Upper lobe of right lung (tissue), 1 donor: ENCODE measurements around the gene FAM114A1. TPM values are rescaled to one million over a fixed set of nuclear protein-coding genes. Genes with fewer than 3 reads are reported as not detected.

Source experiments
- ATAC-seq: fragments of 200-7000 bp; cut with Tn5 transposase; one replicate; pipeline ENCODE4 v1.9.1; 2020; ENCODE audit warnings: mild to moderate bottlenecking, moderate library complexity
- DNase-seq: peaks from one replicate; pipeline ENCODE4 v3.0.0-alpha.2; 2020
- H3K27ac ChIP-seq: fragments of 200-600 bp; one replicate; pipeline ENCODE4 v1.8.0; 2022
- H3K27me3 ChIP-seq: fragments of 200-600 bp; one replicate; pipeline ENCODE4 v1.8.0; 2022; ENCODE audit warnings: mild to moderate bottlenecking
- H3K36me3 ChIP-seq: fragments of 200-600 bp; one replicate; pipeline ENCODE4 v1.8.0; 2022
- H3K4me1 ChIP-seq: fragments of 200-600 bp; one replicate; pipeline ENCODE4 v1.8.0; 2022
- H3K4me3 ChIP-seq: fragments of 200-600 bp; one replicate; pipeline ENCODE4 v1.8.0; 2022; ENCODE audit warnings: mild to moderate bottlenecking
- H3K9me3 ChIP-seq: fragments of 200-600 bp; one replicate; pipeline ENCODE4 v1.8.0; 2022
- intact Hi-C: fragments of 100-400 bp; cut with DNase I; formaldehyde crosslinking; loops from one replicate; pipeline ENCODE4 v1.11.0; 2022
- total RNA-seq: library from RNA; stranded (reverse); fragmentation: NEBNext Ultra II Directional; extraction: Animal tissue kit (Norgen Biotek cat#: 25700); gene quantifications from one replicate; pipeline ENCODE4 v1.2.1, GENCODE V29; 2021
- TF ChIP-seq, protein P1 (sequence below): fragments of 200-600 bp; IDR thresholded peaks from one replicate; pipeline ENCODE4 v1.8.0; 2022; ENCODE audit warnings: antibody characterized with exemption
- donor health status: DM: no; HTN: yes; CAD: no; lungs with severe emphysema.

The FAM114A1 gene
- total RNA-seq, 1 donor from 2014 or later, result 39.8 TPM

DNA sequence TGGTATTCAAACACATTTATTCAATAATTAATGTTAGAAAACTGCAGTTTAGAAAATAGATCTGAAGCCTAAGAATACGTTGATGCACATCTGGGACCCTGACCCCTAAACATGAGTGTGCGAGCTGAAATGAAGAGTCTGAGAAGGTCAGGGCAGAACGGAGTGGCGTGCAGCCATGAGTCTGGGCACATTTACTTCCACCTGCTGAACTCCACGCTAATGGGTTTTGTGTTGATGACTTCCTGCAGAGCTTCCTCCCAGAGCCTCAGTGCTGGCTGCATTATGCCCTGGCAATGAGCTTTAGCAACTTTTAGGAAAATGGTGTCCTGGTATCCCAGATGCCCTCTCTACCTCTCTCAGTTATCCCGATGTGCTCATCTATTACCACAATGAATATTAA is 53.1 kb downstream of the FAM114A1 start:
- no peak for ATAC-seq
- Histone ChIP-seq H3K36me3 (peaks cover 68% of the 10 kb centered on the region), H3K27me3 (no peaks in the 10 kb centered on the region), H3K4me1 (no peaks in the 10 kb centered on the region), H3K27ac (no peak overlapping the region), H3K9me3 (no peaks in the 10 kb centered on the region), H3K4me3 (no peak overlapping the region)
- intact Hi-C loops, result no loop called here
- TF ChIP-seq, protein P1, sequence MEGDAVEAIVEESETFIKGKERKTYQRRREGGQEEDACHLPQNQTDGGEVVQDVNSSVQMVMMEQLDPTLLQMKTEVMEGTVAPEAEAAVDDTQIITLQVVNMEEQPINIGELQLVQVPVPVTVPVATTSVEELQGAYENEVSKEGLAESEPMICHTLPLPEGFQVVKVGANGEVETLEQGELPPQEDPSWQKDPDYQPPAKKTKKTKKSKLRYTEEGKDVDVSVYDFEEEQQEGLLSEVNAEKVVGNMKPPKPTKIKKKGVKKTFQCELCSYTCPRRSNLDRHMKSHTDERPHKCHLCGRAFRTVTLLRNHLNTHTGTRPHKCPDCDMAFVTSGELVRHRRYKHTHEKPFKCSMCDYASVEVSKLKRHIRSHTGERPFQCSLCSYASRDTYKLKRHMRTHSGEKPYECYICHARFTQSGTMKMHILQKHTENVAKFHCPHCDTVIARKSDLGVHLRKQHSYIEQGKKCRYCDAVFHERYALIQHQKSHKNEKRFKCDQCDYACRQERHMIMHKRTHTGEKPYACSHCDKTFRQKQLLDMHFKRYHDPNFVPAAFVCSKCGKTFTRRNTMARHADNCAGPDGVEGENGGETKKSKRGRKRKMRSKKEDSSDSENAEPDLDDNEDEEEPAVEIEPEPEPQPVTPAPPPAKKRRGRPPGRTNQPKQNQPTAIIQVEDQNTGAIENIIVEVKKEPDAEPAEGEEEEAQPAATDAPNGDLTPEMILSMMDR, result no peak
- DNase-seq, result no peak

DNA sequence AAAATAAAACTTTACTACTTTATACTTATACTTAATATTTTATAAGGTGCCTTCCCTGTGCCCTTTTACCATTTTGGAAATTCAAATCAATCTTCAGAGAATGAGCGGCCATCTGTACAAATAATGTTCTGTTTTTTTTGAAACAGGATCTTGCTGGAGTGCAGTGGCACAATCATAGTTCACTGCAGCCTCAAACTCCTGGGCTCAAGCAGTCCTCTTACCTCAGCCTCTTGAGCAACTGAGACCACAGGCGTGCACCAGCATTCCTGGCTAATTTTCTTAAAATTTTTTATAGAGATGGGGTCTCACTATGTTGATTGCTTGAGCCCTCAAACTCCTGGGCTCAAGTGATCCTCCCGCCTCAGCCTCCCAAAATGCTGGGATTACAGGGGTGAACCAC is 53.5 kb downstream of the FAM114A1 start:
- Histone ChIP-seq H3K36me3 (peaks cover 67% of the 10 kb centered on the region), H3K4me3 (no peak overlapping the region), H3K4me1 (no peaks in the 10 kb centered on the region), H3K27me3 (no peaks in the 10 kb centered on the region), H3K9me3 (no peaks in the 10 kb centered on the region), H3K27ac (no peak overlapping the region)
- intact Hi-C loops, result no loop called here
- no peak for DNase-seq
- TF ChIP-seq, protein P1, result no peak
- no peak for ATAC-seq

DNA sequence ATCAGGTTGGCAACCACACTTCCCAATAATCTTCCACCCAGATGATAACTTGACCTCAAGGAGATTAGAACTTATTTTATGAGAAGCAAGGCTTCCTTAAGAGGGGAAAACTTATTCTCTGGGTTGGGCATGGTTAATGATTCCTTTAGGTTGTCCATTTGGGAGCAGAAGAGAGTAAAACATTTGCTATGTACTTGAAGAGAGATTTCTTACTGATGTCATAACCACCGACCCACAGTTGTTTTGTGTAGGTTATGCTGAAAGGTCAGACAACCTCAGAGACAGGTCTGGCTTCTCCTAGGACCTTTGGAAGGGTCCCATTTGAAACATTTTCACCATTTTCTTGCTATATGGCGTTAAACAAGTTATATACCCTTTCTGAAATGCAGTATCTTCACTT is 56.1 kb downstream of the FAM114A1 start:
- Histone ChIP-seq H3K4me3 (no peak overlapping the region), H3K27ac (no peak overlapping the region), H3K27me3 (no peaks in the 10 kb centered on the region), H3K9me3 (no peaks in the 10 kb centered on the region), H3K4me1 (no peaks in the 10 kb centered on the region), H3K36me3 (peaks cover 70% of the 10 kb centered on the region)
- ATAC-seq, result no peak
- intact Hi-C loops, result no loop called here
- TF ChIP-seq, protein P1, result no peak
- no peak for DNase-seq

DNA sequence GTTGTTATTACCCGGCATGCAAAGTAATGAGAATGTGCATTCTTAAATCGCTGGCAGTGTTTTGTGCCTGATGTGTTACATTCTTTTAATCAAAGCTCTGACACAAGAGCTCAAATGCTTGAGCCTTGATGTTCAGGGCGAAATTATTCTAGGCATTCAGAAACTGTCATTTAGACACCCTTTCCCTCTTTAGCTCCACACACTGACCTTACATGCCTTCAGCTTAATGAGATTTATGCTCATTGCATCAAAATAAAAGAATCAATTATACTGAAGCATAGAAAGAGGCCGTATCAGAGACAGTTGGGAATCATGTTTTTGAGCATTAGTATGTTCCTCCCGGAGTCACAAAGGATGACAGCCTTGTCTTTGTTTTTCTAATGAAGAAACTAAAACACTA is 56.7 kb downstream of the FAM114A1 start:
- Histone ChIP-seq H3K4me3 (no peak overlapping the region), H3K4me1 (no peaks in the 10 kb centered on the region), H3K27ac (no peak overlapping the region), H3K9me3 (no peaks in the 10 kb centered on the region), H3K27me3 (no peaks in the 10 kb centered on the region), H3K36me3 (peaks cover 70% of the 10 kb centered on the region)
- intact Hi-C loops, result no loop called here
- TF ChIP-seq, protein P1, result no peak
- DNase-seq (no peak), ATAC-seq (no peak)

DNA sequence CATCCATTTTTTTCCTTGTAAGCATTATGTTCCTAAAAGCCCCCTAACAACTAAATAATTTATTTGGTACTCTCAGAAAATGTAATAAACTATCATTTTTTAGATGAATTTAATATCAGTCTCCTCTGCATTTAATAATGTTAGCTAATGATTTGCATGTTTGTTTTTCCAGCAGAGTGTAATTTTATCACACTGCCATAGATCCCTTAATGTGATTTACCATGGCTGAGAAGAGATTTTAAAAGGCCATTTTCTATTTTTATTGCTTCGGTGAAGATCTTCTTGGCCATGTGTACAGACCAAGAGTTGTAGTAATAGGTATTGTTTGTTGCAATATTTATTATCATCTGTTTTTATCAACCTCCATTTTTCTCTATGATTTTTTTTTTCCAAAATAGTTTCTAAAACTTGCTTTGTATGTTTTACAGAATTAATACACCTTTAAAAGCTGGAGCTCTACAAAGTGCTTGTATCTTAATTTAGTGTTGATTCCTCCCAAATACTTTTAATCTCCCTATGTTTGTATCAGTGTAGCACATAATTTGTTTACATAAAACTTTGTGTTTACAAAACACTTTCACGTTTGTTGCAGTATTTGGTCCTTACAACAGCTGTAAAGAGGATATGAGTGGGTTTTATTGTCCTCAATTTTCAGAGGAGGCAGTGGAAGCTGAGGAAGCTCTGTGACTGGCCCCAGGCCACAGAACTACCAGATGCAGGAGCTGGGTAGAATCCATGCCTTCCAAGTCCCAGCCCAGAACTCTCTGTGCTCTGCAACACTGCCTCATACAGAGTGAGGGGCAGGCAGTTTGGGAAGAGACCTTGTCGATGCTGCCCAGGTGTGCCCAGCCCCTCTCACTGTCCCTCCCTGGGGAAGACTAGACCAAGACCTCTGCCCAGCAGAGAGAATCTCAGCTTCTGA is 58.1 kb downstream of the FAM114A1 start:
- no peak for DNase-seq
- intact Hi-C loops, result no loop called here
- peaks cover 81% of the 10 kb centered on the region for H3K36me3 ChIP-seq

More for the DNA sequence above, 58.1 kb downstream of the FAM114A1 start:
- ATAC-seq, result no peak
- TF ChIP-seq, protein P1, result no peak
- no peak overlapping the region for H3K4me3 ChIP-seq
- H3K27ac ChIP-seq, result no peak overlapping the region
- no peaks in the 10 kb centered on the region for H3K4me1 ChIP-seq
- H3K9me3 ChIP-seq, result no peaks in the 10 kb centered on the region
- no peaks in the 10 kb centered on the region for H3K27me3 ChIP-seq
